ENCODE results near the gene CSNK2A1. TPM values are rescaled to one million over a fixed set of nuclear protein-coding genes. Genes with fewer than 3 reads are reported as not detected.

Gene CSNK2A1
- total RNA-seq, 1 donor from 2014 or later = 207 TPM

DNA sequence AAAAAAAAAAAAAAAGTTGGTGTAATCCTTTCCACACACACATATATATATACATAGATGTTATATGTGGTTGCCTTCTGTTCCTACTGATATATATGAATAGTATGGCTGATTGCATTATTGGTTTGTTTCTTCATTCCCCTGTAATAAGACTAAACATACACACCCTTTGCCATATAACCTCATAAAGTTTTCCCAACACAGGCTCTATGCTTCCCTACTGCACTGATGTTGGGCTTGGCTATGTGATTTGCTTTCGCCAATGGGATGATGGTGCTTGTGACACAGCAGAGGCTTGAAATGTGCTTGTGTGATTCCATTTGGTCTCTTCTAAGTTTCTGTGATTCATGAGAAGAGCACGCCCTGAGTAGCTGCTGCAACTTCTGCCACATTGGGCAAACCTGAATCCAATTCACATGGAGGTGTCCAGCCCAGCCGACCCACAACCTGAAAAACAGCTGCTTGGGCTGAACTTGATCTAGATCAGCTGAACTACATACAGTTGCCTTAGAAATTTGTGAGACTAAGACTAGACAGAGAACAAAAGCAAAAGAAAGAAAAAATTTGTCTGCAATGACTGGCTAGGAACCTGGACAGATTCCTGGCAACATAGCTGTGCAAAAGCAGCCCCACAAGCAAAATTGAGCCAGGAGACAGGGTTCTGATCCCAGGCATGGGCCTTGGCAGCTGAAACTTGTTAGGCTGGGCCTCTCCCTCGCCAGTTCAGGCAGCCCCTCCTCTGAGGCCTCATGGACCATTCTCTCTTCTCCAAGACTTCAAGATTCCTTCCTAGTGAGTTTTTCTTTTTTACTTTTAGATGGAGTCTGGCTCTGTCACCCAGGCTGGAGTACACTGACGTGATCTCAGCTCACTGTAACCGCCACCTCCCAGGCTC lies 67.9 kb downstream of the CSNK2A1 start:
- Mint-ChIP-seq H3K27ac (ENCODE audit: unreplicated experiment) (no peak overlapping the region), H3K9me3 (peaks cover 14% of the 10 kb centered on the region), H3K4me1 (no peaks in the 10 kb centered on the region), H3K36me3 (ENCODE audit: low read depth) (peaks cover 39% of the 10 kb centered on the region), H3K27me3 (ENCODE audit: low read depth) (peaks cover 4% of the 10 kb centered on the region), H3K4me3 (no peak overlapping the region)
- TF ChIP-seq, protein P1, sequence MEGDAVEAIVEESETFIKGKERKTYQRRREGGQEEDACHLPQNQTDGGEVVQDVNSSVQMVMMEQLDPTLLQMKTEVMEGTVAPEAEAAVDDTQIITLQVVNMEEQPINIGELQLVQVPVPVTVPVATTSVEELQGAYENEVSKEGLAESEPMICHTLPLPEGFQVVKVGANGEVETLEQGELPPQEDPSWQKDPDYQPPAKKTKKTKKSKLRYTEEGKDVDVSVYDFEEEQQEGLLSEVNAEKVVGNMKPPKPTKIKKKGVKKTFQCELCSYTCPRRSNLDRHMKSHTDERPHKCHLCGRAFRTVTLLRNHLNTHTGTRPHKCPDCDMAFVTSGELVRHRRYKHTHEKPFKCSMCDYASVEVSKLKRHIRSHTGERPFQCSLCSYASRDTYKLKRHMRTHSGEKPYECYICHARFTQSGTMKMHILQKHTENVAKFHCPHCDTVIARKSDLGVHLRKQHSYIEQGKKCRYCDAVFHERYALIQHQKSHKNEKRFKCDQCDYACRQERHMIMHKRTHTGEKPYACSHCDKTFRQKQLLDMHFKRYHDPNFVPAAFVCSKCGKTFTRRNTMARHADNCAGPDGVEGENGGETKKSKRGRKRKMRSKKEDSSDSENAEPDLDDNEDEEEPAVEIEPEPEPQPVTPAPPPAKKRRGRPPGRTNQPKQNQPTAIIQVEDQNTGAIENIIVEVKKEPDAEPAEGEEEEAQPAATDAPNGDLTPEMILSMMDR (conservative IDR thresholded peaks at IDR 0.05) = no peak
- DNase-seq (ENCODE audit: low read depth, low spot score) = no peak

DNA sequence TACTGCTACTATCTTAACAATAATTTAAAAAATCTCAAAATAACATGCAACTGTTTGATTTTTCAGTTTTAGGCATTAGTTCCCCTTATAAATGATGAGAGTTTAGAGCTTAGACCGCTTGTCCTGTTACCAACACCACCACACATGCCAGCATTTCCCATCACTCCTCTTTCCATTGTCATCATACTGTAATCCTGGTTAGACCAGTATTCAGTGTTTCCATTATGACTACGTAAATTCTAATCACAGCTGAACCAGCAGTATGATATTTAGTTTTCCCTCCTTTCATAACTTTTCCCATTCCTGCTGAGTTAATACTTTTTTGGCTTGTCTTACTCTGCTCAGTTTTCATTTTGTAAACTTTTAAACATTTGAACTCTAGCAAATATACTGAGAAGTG lies 69.0 kb downstream of the CSNK2A1 start:
- Mint-ChIP-seq H3K4me1 (no peaks in the 10 kb centered on the region), H3K9me3 (peaks cover 21% of the 10 kb centered on the region), H3K27me3 (ENCODE audit: low read depth) (peaks cover 4% of the 10 kb centered on the region), H3K36me3 (ENCODE audit: low read depth) (peaks cover 44% of the 10 kb centered on the region), H3K4me3 (no peak overlapping the region), H3K27ac (ENCODE audit: unreplicated experiment) (no peak overlapping the region)
- DNase-seq (ENCODE audit: low read depth, low spot score) = no peak
- TF ChIP-seq, protein P1 (conservative IDR thresholded peaks at IDR 0.05) = no peak

DNA sequence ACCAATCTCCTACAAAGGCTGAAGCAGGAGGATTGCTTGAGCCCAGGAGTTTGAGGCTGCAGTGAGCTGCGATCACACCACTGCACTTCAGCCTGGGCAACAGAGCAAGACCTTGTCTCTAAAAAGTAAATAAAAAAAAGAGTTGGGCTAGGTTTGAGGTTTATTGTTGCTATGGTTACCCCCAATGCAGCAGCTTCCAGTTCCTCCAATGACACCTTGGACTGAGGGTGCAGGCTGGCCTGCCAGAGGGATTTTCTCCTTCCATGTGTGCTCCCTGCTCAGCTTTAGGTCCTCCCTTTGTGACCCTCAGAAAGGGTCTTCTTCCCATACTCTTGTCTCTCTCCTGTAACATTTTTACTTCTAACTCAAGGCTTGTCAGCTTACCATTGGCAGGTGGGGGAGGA lies 70.7 kb downstream of the CSNK2A1 start:
- peaks cover 52% of the 10 kb centered on the region for H3K36me3 Mint-ChIP-seq (ENCODE audit: low read depth)

DNA sequence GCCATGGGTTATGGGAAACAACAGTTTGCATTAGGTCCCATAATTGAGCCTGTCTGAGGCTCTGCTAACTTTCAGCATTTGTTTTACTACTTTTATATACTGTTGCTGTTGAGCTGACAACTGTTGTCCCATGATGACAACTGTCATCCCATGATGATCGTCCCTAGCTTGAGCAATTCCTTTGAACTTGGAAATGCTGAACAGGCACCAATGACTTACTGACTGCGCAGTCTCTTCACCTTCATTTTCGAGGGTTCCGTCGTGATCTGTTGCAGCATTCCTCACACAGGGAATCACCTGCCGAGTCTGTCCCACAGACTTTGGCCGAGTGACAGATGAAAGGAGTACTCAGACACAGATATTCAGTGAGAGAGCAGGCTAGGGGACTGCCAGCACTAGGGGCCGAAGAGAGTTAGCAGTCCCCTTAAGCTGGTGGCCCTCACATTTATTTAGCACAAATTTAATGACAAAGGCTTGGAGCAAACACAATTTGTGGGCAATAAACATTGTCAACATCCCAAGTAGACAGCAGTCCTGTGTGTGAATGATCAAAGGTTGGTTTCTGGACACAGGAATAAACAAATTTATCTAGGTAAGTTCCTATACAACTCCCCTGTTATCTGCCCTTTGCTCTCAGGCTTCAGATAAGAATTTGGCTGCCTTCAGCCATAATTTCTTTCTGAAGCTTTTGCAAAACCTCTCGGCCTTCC lies 71.3 kb downstream of the CSNK2A1 start:
- TF ChIP-seq, protein P1 (conservative IDR thresholded peaks at IDR 0.05) = no peak
- H3K9me3 Mint-ChIP-seq = peaks cover 37% of the 10 kb centered on the region
- no peaks in the 10 kb centered on the region for H3K4me1 Mint-ChIP-seq
- DNase-seq (ENCODE audit: low read depth, low spot score) = no peak
- H3K27ac Mint-ChIP-seq (ENCODE audit: unreplicated experiment) = no peak overlapping the region
- peak overlapping the region; percentile 31 for H3K4me3 Mint-ChIP-seq
- peaks cover 12% of the 10 kb centered on the region for H3K27me3 Mint-ChIP-seq (ENCODE audit: low read depth)
- peaks cover 56% of the 10 kb centered on the region for H3K36me3 Mint-ChIP-seq (ENCODE audit: low read depth)

More for the DNA sequence above, 70.7 kb downstream of the CSNK2A1 start:
- H3K27me3 Mint-ChIP-seq (ENCODE audit: low read depth) = peaks cover 10% of the 10 kb centered on the region
- H3K9me3 Mint-ChIP-seq = peaks cover 34% of the 10 kb centered on the region
- peak overlapping the region; percentile 31 for H3K4me3 Mint-ChIP-seq
- no peak overlapping the region for H3K27ac Mint-ChIP-seq (ENCODE audit: unreplicated experiment)
- H3K4me1 Mint-ChIP-seq = no peaks in the 10 kb centered on the region
- DNase-seq (ENCODE audit: low read depth, low spot score) = no peak
- TF ChIP-seq, protein P1 (conservative IDR thresholded peaks at IDR 0.05) = no peak

DNA sequence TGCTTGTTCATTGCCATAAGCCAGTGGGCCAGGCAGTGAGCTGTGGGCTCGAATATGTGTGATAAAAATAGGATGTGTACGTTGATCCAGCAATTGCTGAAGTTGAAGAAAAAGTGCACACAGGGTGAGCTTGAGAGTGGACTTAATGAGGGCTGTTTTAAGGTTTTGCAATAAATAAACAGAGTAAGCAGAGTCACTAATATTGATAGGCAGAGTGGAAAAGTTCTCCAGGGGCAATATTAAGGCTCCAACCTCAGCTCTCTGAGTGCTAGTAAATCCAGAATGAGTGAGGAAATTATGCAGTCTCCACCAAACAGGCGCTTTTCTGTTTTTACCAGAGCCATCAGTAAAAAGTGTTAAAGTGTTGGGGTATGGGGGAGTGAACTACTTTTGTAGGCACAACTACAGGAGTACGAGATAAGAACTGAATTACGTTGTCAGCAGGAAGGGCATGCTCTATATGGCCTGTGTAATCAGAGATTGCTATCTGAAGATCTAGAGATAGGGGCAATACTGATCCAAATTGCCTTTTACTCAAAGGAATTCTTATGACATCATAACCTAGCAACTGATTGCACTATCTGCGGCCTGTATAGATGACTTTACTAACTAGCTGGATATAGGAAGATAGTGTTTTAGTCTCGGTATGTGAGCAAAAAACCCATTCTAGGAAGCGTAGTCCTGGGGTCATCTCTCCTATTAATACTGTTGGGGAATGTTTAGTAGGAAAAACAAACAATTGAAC lies 73.7 kb downstream of the CSNK2A1 start:
- no peaks in the 10 kb centered on the region for H3K4me1 Mint-ChIP-seq
- no peak overlapping the region for H3K27ac Mint-ChIP-seq (ENCODE audit: unreplicated experiment)
- H3K4me3 Mint-ChIP-seq = no peak overlapping the region
- H3K9me3 Mint-ChIP-seq = peaks cover 44% of the 10 kb centered on the region
- peaks cover 53% of the 10 kb centered on the region for H3K36me3 Mint-ChIP-seq (ENCODE audit: low read depth)
- H3K27me3 Mint-ChIP-seq (ENCODE audit: low read depth) = peaks cover 15% of the 10 kb centered on the region
- DNase-seq (ENCODE audit: low read depth, low spot score) = no peak
- TF ChIP-seq, protein P1 (conservative IDR thresholded peaks at IDR 0.05) = no peak

Measured in neural crest cell (in vitro differentiated cells).